Ascending aorta (tissue), 2 donors: ENCODE data around the gene ZNF138. TPM values are rescaled to one million over a fixed set of nuclear protein-coding genes. Genes with fewer than 3 reads are reported as not detected.
"Not testable (repeated sequence)": the region's sequence is repeated elsewhere in the genome, so short reads cannot be mapped to it uniquely, and the experiment has no call there.

ENCODE experiments used
- DNase-seq, 2 donors: peaks; one replicate each; pipeline ENCODE4 v3.0.0-alpha.2; 2019; ENCODE audit warnings: low spot score in 2 of 2
- H3K27ac ChIP-seq, 2 donors: fragments of 200-600 bp; sonication (generic); one replicate each; pipeline ENCODE4 v1.5.1; 2016 to 2017; ENCODE audit warnings: mild to moderate bottlenecking in 1 of 2
- H3K27me3 ChIP-seq: fragments of 200-600 bp; sonication (generic); one replicate; pipeline ENCODE4 v1.5.1; 2017
- H3K36me3 ChIP-seq, 2 donors: fragments of 200-600 bp; sonication (generic); one replicate each; pipeline ENCODE4 v1.5.1; 2016
- H3K4me1 ChIP-seq, 2 donors: fragments of 200-600 bp; sonication (generic); one replicate each; pipeline ENCODE4 v1.5.1; 2016 to 2017; ENCODE audit warnings: mild to moderate bottlenecking in 1 of 2
- H3K4me3 ChIP-seq, 2 donors: fragments of 200-600 bp; sonication (generic); one replicate each; pipeline ENCODE4 v1.5.1; 2016 to 2017; ENCODE audit warnings: mild to moderate bottlenecking in 1 of 2
- H3K9me3 ChIP-seq, 2 donors: fragments of 200-600 bp; sonication (generic); one replicate each; pipeline ENCODE4 v1.5.1; 2016
- CTCF ChIP-seq, 3 experiments: fragments of 200-600 bp in 2 of 3; fragments of 450-650 bp in 1 of 3; sonication (generic) in 2 of 3; IDR thresholded peaks; one replicate each; pipeline ENCODE4 v1.5.1; 2016 to 2019; ENCODE audit warnings: antibody characterized with exemption in 3 of 3, mild to moderate bottlenecking in 1 of 3, moderate library complexity in 1 of 3
- intact Hi-C: fragments of 100-400 bp; cut with DNase I; formaldehyde crosslinking; loops from one replicate; pipeline ENCODE4 v1.15.1; 2023
- total RNA-seq: library from RNA; depleted of rRNA; stranded (reverse); fragments of >200 nt; gene quantifications from one replicate; pipeline ENCODE4 v1.1.0, GENCODE V29; 2016

Gene ZNF138
- total RNA-seq, 1 donor from 2014 or later = 2.0 TPM

DNA sequence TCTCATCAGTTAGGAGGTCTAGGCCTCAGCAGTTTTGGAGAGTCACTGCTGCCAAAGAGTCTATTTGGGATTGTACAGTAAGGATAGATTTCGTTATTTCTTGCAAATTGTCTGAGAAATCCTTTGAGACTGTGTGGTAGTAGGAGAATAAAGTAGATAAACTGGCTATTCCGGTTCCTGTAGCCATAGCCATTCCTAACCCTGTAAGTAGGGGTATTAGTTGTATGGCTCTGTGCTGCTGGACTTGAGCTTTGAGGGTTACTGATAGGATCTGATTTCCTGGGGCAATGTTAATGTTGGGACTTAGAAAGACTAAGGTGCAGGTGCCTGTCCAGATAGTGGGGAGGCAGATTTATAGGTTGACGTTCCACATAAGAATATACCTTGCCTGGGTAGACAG is 36.1 kb upstream of the ZNF138 start:
- no peak for TF ChIP-seq CTCF (IDR thresholded peaks at IDR 0.05)
- no peak for DNase-seq
- intact Hi-C loops = no loop called here
- H3K36me3 ChIP-seq = no peaks in the 10 kb centered on the region
- no peaks in the 10 kb centered on the region for H3K27me3 ChIP-seq
- no peak overlapping the region for H3K4me3 ChIP-seq
- no peaks in the 10 kb centered on the region for H3K9me3 ChIP-seq
- H3K27ac ChIP-seq = no peak overlapping the region
- no peaks in the 10 kb centered on the region for H3K4me1 ChIP-seq

DNA sequence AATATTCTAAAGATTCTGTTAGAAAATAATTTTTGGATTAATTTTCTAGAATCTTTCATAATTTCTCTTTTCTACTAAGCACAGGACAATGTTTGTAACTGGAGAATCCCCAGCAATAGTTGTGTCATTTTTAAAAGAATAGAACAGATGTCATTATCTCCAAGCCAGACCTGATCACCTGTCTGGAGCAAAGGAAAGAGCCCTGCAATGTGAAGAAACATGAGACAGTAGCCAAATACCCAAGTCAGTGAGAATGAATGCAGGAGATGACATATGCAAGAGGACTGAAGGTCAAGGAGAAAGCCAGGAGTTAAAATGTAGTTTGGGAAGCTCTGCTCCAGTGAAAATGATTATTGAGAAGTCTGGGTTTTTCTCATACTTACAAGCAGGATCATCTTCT is 25.4 kb upstream of the ZNF138 start:
- TF ChIP-seq CTCF (IDR thresholded peaks at IDR 0.05) = no peak
- Histone ChIP-seq H3K27me3 (no peaks in the 10 kb centered on the region), H3K4me3 (no peak overlapping the region), H3K36me3 (no peaks in the 10 kb centered on the region), H3K9me3 (no peaks in the 10 kb centered on the region), H3K27ac (no peak overlapping the region), H3K4me1 (no peaks in the 10 kb centered on the region)
- intact Hi-C loops = no loop called here
- no peak for DNase-seq

DNA sequence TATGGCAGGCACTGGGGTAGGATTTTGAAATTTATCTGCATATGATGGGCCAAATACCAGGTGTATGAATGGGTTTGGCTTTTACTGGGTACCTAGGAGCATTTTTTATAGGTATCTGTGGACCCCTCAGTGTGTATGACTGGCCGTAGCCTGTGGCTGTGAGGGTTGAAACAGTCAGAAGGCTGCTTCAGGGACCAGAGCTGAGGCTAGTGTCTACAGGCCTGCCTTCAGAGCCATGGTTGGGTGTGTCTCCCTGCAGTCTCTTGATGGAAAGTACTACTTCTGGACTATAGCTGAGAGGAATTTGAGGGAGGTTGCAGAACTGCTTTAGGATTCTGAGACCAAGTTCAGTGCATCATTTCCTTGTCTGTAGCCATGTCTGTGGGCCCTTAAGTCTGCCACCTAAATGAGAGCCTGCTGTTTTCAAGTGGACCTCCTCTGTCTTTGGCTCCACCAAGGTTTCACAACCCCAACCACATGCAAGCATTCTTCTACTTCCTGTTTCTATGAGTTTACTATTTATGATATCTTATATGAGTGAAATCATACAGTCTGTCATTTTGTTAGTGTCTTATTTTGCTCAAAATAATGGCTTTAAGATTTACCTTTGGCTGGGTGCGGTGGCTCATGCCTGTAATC is 19.9 kb upstream of the ZNF138 start:
- no peak for TF ChIP-seq CTCF (IDR thresholded peaks at IDR 0.05)
- H3K27me3 ChIP-seq = no peaks in the 10 kb centered on the region
- H3K4me1 ChIP-seq = no peaks in the 10 kb centered on the region
- peaks cover 0 to 9% of the 10 kb centered on the region in 2 donors for H3K9me3 ChIP-seq
- DNase-seq = no peak
- intact Hi-C loops = no loop called here
- H3K36me3 ChIP-seq = no peaks in the 10 kb centered on the region
- H3K27ac ChIP-seq = no peak overlapping the region
- no peak overlapping the region for H3K4me3 ChIP-seq

DNA sequence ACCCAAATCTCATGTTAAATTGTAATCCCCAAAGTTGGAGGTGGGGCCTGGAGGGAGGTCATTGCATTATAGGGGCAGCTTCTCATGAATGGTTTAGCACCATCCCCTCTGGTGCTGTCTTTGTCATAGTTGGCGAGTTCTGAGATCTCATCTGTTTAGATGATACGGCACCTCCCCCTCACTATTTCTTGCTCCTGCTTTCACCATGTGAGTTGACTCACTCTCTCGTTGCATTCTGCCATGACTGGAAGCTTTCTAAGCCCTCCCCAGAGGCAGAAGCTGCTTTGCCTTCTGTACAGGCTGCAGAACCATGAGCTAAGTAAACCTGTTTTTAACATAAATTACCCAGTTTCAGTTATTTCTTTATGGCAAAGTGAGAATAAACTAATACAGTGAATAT is 18.9 kb upstream of the ZNF138 start:
- no peaks in the 10 kb centered on the region for H3K36me3 ChIP-seq

GRCh38 chr7:64784842-64785241 is 9.4 kb upstream of the ZNF138 start:
- H3K27ac ChIP-seq, intact Hi-C loops, H3K4me3 ChIP-seq, H3K27me3 ChIP-seq, DNase-seq, H3K4me1 ChIP-seq, H3K9me3 ChIP-seq, H3K36me3 ChIP-seq: not testable (repeated sequence)

More for the DNA sequence above, 18.9 kb upstream of the ZNF138 start:
- no peak overlapping the region for H3K4me3 ChIP-seq
- TF ChIP-seq CTCF (IDR thresholded peaks at IDR 0.05) = no peak
- intact Hi-C loops = no loop called here
- no peak for DNase-seq
- H3K9me3 ChIP-seq = peaks cover 0 to 9% of the 10 kb centered on the region in 2 donors
- no peaks in the 10 kb centered on the region for H3K27me3 ChIP-seq
- no peaks in the 10 kb centered on the region for H3K4me1 ChIP-seq
- H3K27ac ChIP-seq = no peak overlapping the region

DNA sequence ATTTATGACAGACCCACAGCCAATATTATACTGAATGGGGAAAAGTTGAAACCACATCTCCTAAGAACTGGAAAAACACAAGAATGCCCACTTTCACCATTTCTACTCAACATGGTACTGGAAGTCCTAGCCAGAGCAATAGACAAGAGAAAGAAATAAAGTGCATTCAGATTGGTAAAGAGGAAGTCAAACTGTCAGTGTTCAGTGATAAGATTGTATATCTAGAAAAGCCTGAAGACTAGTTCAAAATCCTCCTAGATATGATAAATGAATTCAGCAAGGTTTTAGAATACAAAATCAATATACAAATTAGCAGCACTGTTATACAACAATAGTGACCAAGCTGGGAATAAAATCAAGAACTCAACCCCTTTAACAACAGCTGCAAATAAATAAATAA is 6.9 kb upstream of the ZNF138 start:
- no peaks in the 10 kb centered on the region for H3K4me1 ChIP-seq
- H3K4me3 ChIP-seq = no peak overlapping the region
- no peak overlapping the region for H3K27ac ChIP-seq
- no peak for DNase-seq
- TF ChIP-seq CTCF (IDR thresholded peaks at IDR 0.05) = no peak
- intact Hi-C loops = no loop called here
- no peaks in the 10 kb centered on the region for H3K36me3 ChIP-seq
- H3K27me3 ChIP-seq = no peaks in the 10 kb centered on the region
- H3K9me3 ChIP-seq = no peaks in the 10 kb centered on the region

DNA sequence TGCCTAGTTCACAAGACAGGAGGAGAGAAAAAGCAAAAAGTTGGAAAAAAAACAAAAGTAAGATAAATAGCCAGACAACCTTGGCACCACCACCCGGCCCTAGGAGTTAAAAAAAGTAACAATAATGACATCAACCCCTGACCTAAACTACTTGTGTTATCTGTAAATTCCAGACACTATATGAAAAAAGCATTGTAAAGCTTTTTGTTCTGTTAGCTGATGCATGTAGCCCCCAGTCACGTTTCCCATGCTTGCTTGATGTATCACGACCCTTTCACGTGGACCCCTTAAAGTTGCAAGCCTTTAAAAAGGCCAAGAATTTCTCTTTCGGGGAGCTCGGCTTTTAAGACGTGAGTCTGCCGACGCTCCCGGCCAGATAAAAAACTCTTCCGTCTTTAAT is 5.0 kb upstream of the ZNF138 start:
- H3K36me3 ChIP-seq, H3K9me3 ChIP-seq, H3K4me1 ChIP-seq, intact Hi-C loops, H3K4me3 ChIP-seq, H3K27ac ChIP-seq, H3K27me3 ChIP-seq, DNase-seq: not testable (repeated sequence)
